Measurements from ENCODE around the gene TRIP13.
A peak's percentile ranks its signal among the peaks of the same experiment; 100 is the strongest.
"Not testable (repeated sequence)": the region's sequence is repeated elsewhere in the genome, so short reads cannot be mapped to it uniquely, and the experiment has no call there.

Gene TRIP13

GRCh38 chr5:935510-936084 lies 42.9 kb downstream of the TRIP13 start:
- H3K27ac ChIP-seq, result no peak overlapping the region
- intact Hi-C loops (cut with DNase I; ENCODE audit: low total_unique reads), result no loop called here
- H3K9me3 ChIP-seq, result no peaks in the 10 kb centered on the region
- H3K4me3 ChIP-seq, result no peak overlapping the region
- peaks cover 0 to 27% of the 10 kb centered on the region in 2 donors for H3K27me3 ChIP-seq
- H3K36me3 ChIP-seq, result no peaks in the 10 kb centered on the region
- no peaks in the 10 kb centered on the region for H3K4me1 ChIP-seq
- peak in 1 of 2 donors; percentile 1 for DNase-seq
- no peak for TF ChIP-seq CTCF (IDR thresholded peaks at IDR 0.05)

GRCh38 chr5:936149-937144 lies 43.8 kb downstream of the TRIP13 start:
- Histone ChIP-seq H3K4me1 (no peaks in the 10 kb centered on the region), H3K27me3 (peaks cover 0 to 27% of the 10 kb centered on the region in 2 donors), H3K36me3 (no peaks in the 10 kb centered on the region), H3K9me3 (no peaks in the 10 kb centered on the region), H3K27ac (no peak overlapping the region), H3K4me3 (no peak overlapping the region)
- DNase-seq, result peak in 1 of 2 donors; percentile 6
- TF ChIP-seq CTCF (IDR thresholded peaks at IDR 0.05), result no peak
- intact Hi-C loops (cut with DNase I; ENCODE audit: low total_unique reads), result no loop called here

- no peaks in the 10 kb centered on the region for H3K4me1 ChIP-seq
- no peak overlapping the region for H3K27ac ChIP-seq
- H3K36me3 ChIP-seq, result no peaks in the 10 kb centered on the region
- DNase-seq, result peak; percentile 5 to 33
- no peak for TF ChIP-seq CTCF (IDR thresholded peaks at IDR 0.05)
- peaks cover 0 to 27% of the 10 kb centered on the region in 2 donors for H3K27me3 ChIP-seq
- intact Hi-C loops (cut with DNase I; ENCODE audit: low total_unique reads), result no loop called here
- H3K4me3 ChIP-seq, result no peak overlapping the region
- no peaks in the 10 kb centered on the region for H3K9me3 ChIP-seq
These were observed 44.7 kb downstream of the TRIP13 start for GRCh38 chr5:937151-937924.

GRCh38 chr5:939368-939767 lies 46.7 kb downstream of the TRIP13 start:
- no peaks in the 10 kb centered on the region for H3K36me3 ChIP-seq
- no peaks in the 10 kb centered on the region for H3K9me3 ChIP-seq
- no peak for TF ChIP-seq CTCF (IDR thresholded peaks at IDR 0.05)
- intact Hi-C loops (cut with DNase I; ENCODE audit: low total_unique reads), result no loop called here
- DNase-seq, result peak in 1 of 2 donors; percentile 6
- H3K27me3 ChIP-seq, result peaks cover 0 to 34% of the 10 kb centered on the region in 2 donors
- H3K27ac ChIP-seq, result no peak overlapping the region
- no peaks in the 10 kb centered on the region for H3K4me1 ChIP-seq
- no peak overlapping the region for H3K4me3 ChIP-seq

- H3K9me3 ChIP-seq; H3K36me3 ChIP-seq; H3K27ac ChIP-seq; intact Hi-C loops (cut with DNase I; ENCODE audit: low total_unique reads); H3K4me1 ChIP-seq; H3K4me3 ChIP-seq; DNase-seq: not testable (repeated sequence)
- H3K27me3 ChIP-seq, result peaks cover 0 to 39% of the 10 kb centered on the region in 2 donors
These were observed 48.1 kb downstream of the TRIP13 start for GRCh38 chr5:940741-941140.

Data from tibial artery (tissue), 4 donors.